Measurements from ENCODE around the gene BTBD1. TPM values are rescaled to one million over a fixed set of nuclear protein-coding genes. Genes with fewer than 3 reads are reported as not detected.

BTBD1 gene
- total and polyA plus RNA-seq, 2 donors (not counting 3 experiments of a cell fraction or from before 2014, with no cell fraction given): 30.8 to 58.0 TPM

DNA sequence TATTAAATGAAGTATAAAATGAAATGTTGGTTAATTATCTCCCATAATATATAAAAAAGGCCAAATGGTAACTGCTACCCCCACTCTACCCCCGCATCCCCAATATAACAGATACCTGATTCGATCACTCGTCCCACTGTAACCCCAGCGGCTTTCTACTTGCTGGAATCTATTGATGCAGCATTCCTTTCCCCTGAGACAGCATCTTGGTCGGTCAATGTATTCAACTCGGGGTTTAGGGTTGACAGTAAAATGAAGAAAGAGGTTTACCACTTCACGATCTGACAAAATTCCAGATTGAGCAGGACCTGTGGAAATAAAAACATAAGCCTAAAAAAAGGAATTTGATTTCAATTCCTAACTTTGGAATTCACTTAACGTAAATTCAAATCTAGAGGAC is 37.0 kb downstream of the BTBD1 start:
- no peak for DNase-seq (ENCODE audit: low read depth, low spot score)
- CTCF ChIA-PET: no interaction called here

DNA sequence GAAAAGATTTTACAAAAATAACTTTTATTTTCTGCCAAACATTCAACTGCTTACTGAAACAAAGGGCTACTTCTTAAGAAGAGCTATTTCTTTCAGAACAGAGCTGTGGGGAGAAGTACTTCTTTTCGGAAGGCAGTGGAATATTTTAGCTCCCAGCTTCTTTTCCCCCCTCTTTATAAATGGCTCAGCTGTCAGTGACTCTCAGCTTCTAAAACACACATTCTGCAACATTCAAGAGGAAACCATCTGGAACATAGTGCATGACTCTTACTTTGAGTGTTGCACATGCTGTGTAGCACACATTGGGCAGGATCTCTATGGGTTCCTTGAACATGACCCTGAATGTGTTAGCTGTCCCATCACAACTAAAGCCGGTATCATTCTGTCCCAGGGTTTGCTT is 48.6 kb downstream of the BTBD1 start:
- peaks cover 5% of the 10 kb centered on the region for H3K79me2 ChIP-seq (ENCODE audit: control insufficient read depth, insufficient read depth, low read length)
- ChIA-PET POLR2A (no interaction called here), CTCF (interaction anchor here (0.6 to 1.2 kb wide), 2 partner anchors 15 to 94 kb away, joined by 3 to 4 read pairs; no protein-coding TSS in a partner anchor)
- H3K36me3 ChIP-seq (ENCODE audit: control insufficient read depth in 2 of 2, extremely low read depth in 1 of 2, insufficient read depth in 2 of 2, low read length in 2 of 2): peaks cover 7 to 11% of the 10 kb centered on the region in 2 experiments
- no peak overlapping the region for H3K9ac ChIP-seq (replicated peaks; ENCODE audit: extremely low read depth, insufficient read depth, low read length)
- FAIRE-seq: no peak
- H3K9me1 ChIP-seq (replicated peaks; ENCODE audit: control insufficient read depth, extremely low read depth, insufficient read depth, low read length): no peaks in the 10 kb centered on the region
- dilution Hi-C loops (cut with MboI; ENCODE audit: extremely low pct_ligation_motif_present, low sequenced_read_pairs) (no loop called here), intact Hi-C loops (cut with micrococcal nuclease) (loop anchor here (10.0 kb wide), 1 partner anchor 546 kb away; no protein-coding TSS in a partner anchor)
- H3K4me1 ChIP-seq (ENCODE audit: control insufficient read depth, extremely low read depth, insufficient read depth, low read length): peaks cover 7% of the 10 kb centered on the region
- H3K9me3 ChIP-seq (replicated peaks; ENCODE audit: control insufficient read depth, insufficient read depth, low read length): no peaks in the 10 kb centered on the region
- H3K4me2 ChIP-seq (ENCODE audit: insufficient read depth, low read length): no peak overlapping the region
- H4K20me1 ChIP-seq (replicated peaks; ENCODE audit: control insufficient read depth, extremely low read depth, insufficient read depth, low read length): no peaks in the 10 kb centered on the region
- TF ChIP-seq POLR2AphosphoS5 (IDR thresholded peaks at IDR 0.05; ENCODE audit: insufficient read depth, low read depth, low read length) (no peak), JUN (IDR thresholded peaks at IDR 0.05; ENCODE audit: borderline replicate concordance, insufficient read depth, insufficient read length, low read depth) (no peak), MYC (IDR thresholded peaks at IDR 0.05; ENCODE audit: low read depth, low read length) (no peak), GATA2 (IDR thresholded peaks at IDR 0.05; ENCODE audit: insufficient read depth, insufficient read length, low read depth, low read length) (no peak), FOS (IDR thresholded peaks at IDR 0.05; ENCODE audit: borderline replicate concordance, insufficient read depth, low read length) (no peak), POLR2A (IDR thresholded peaks at IDR 0.05; ENCODE audit: low read depth, low read length) (no peak), MAX (IDR thresholded peaks at IDR 0.05; ENCODE audit: insufficient read depth, insufficient read length) (no peak), EZH2 (IDR thresholded peaks at IDR 0.05; ENCODE audit: borderline replicate concordance, low read depth, low read length, severe bottlenecking) (no peak)
- TF ChIP-seq, protein P1, sequence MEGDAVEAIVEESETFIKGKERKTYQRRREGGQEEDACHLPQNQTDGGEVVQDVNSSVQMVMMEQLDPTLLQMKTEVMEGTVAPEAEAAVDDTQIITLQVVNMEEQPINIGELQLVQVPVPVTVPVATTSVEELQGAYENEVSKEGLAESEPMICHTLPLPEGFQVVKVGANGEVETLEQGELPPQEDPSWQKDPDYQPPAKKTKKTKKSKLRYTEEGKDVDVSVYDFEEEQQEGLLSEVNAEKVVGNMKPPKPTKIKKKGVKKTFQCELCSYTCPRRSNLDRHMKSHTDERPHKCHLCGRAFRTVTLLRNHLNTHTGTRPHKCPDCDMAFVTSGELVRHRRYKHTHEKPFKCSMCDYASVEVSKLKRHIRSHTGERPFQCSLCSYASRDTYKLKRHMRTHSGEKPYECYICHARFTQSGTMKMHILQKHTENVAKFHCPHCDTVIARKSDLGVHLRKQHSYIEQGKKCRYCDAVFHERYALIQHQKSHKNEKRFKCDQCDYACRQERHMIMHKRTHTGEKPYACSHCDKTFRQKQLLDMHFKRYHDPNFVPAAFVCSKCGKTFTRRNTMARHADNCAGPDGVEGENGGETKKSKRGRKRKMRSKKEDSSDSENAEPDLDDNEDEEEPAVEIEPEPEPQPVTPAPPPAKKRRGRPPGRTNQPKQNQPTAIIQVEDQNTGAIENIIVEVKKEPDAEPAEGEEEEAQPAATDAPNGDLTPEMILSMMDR (IDR thresholded peaks at IDR 0.05; ENCODE audit: extremely low read depth in 1 of 2, insufficient read depth in 1 of 2, low read depth in 1 of 2, low read length in 2 of 2): no peak
- H2AFZ ChIP-seq (ENCODE audit: low read depth, low read length): no peak overlapping the region
- BruUV-seq (replicated peaks): no TSS peak
- H3K27me3 ChIP-seq (ENCODE audit: control insufficient read depth in 2 of 2, insufficient read depth in 2 of 2, low read length in 2 of 2): no peaks in the 10 kb centered on the region
- no peak for DNase-seq (ENCODE audit: low read depth, low spot score)
- H3K27ac ChIP-seq (ENCODE audit: insufficient read depth, low read depth, low read length): no peak overlapping the region
- H3K4me3 ChIP-seq (replicated peaks in 1 of 3; ENCODE audit: insufficient read depth in 1 of 3, low read depth in 1 of 3, low read length in 3 of 3): no peak overlapping the region

More for the DNA sequence above, 37.0 kb downstream of the BTBD1 start:
- H3K4me2 ChIP-seq (ENCODE audit: insufficient read depth, low read length): no peak overlapping the region
- POLR2A ChIA-PET: no interaction called here
- peaks cover 44% of the 10 kb centered on the region for H3K79me2 ChIP-seq (ENCODE audit: control insufficient read depth, insufficient read depth, low read length)
- H3K4me3 ChIP-seq (replicated peaks in 1 of 3; ENCODE audit: insufficient read depth in 1 of 3, low read depth in 1 of 3, low read length in 3 of 3): no peak overlapping the region
- H3K9ac ChIP-seq (replicated peaks; ENCODE audit: extremely low read depth, insufficient read depth, low read length): no peak overlapping the region
- dilution Hi-C loops (cut with MboI; ENCODE audit: extremely low pct_ligation_motif_present, low sequenced_read_pairs) (no loop called here), intact Hi-C loops (cut with micrococcal nuclease) (no loop called here)
- no peak overlapping the region for H2AFZ ChIP-seq (ENCODE audit: low read depth, low read length)
- BruUV-seq (replicated peaks): no TSS peak
- no peaks in the 10 kb centered on the region for H3K27me3 ChIP-seq (ENCODE audit: control insufficient read depth in 2 of 2, insufficient read depth in 2 of 2, low read length in 2 of 2)
- H3K4me1 ChIP-seq (ENCODE audit: control insufficient read depth, extremely low read depth, insufficient read depth, low read length): no peaks in the 10 kb centered on the region
- H3K9me3 ChIP-seq (replicated peaks; ENCODE audit: control insufficient read depth, insufficient read depth, low read length): no peaks in the 10 kb centered on the region
- TF ChIP-seq POLR2A (IDR thresholded peaks at IDR 0.05; ENCODE audit: low read depth, low read length) (no peak), JUN (IDR thresholded peaks at IDR 0.05; ENCODE audit: borderline replicate concordance, insufficient read depth, insufficient read length, low read depth) (no peak)
- FAIRE-seq: no peak
- peaks cover 2% of the 10 kb centered on the region in 2 experiments for H3K36me3 ChIP-seq (ENCODE audit: control insufficient read depth in 2 of 2, extremely low read depth in 1 of 2, insufficient read depth in 2 of 2, low read length in 2 of 2)
- no peaks in the 10 kb centered on the region for H3K9me1 ChIP-seq (replicated peaks; ENCODE audit: control insufficient read depth, extremely low read depth, insufficient read depth, low read length)
- no peak overlapping the region for H3K27ac ChIP-seq (ENCODE audit: insufficient read depth, low read depth, low read length)
- H4K20me1 ChIP-seq (replicated peaks; ENCODE audit: control insufficient read depth, extremely low read depth, insufficient read depth, low read length): no peaks in the 10 kb centered on the region
